OCI-LY7 (cell line): ENCODE data around the gene C20orf96. TPM values are rescaled to one million over a fixed set of nuclear protein-coding genes. Genes with fewer than 3 reads are reported as not detected.
A peak's percentile ranks its signal among the peaks of the same experiment; 100 is the strongest.

Experiments
- BruUV-seq: library from RNA; stranded (reverse); fragments of 400-500 nt; replicated peaks from 2 replicates; lab custom pipeline; 2021; lab: Mats Ljungman, UMichigan
- CTCF ChIA-PET: fragments of 300-600 bp; sonication (Branson Sonifier 250); formaldehyde crosslinking; loops from one replicate; lab custom pipeline; 2022; ENCODE audit warnings: antibody characterized with exemption; ENCODE audit not compliant: unreplicated experiment; lab: Charles Lee
- POLR2A ChIA-PET: fragments of 300-600 bp; sonication (Branson Sonifier 250); formaldehyde crosslinking; loops from one replicate; lab custom pipeline; 2022; ENCODE audit warnings: antibody characterized with exemption; lab: Charles Lee
- DNase-seq: peaks from one replicate; pipeline ENCODE4 v3.0.0-alpha.2; 2015; ENCODE audit warnings: low spot score
- H2AFZ ChIP-seq: fragments of 200-600 bp; sonication (generic), shearing (Covaris generic); 2 replicates; pipeline ENCODE4 v1.6.1; 2014; ENCODE audit warnings: mild to moderate bottlenecking, antibody characterized with exemption, low read length, moderate library complexity
- H3K27ac ChIP-seq: fragments of 200-600 bp; sonication (generic); 2 replicates; pipeline ENCODE4 v1.5.1; 2014; ENCODE audit warnings: mixed run types, low read depth, mild to moderate bottlenecking, moderate library complexity, low read length, inconsistent platforms; ENCODE audit not compliant: poor library complexity, severe bottlenecking
- H3K36me3 ChIP-seq: fragments of 200-600 bp; sonication (generic); 2 replicates; pipeline ENCODE4 v1.6.1; 2014; ENCODE audit warnings: mild to moderate bottlenecking, antibody characterized with exemption, low read length, moderate library complexity, mixed read lengths; ENCODE audit not compliant: insufficient read depth
- H3K4me1 ChIP-seq: fragments of 200-600 bp; sonication (generic); 2 replicates; pipeline ENCODE4 v1.5.1; 2014; ENCODE audit warnings: mild to moderate bottlenecking, low read length; ENCODE audit not compliant: insufficient read depth, poor library complexity, severe bottlenecking
- H3K4me2 ChIP-seq: fragments of 200-600 bp; sonication (generic); 2 replicates; pipeline ENCODE4 v1.6.1; 2014; ENCODE audit warnings: mild to moderate bottlenecking, low read length
- H3K4me3 ChIP-seq: fragments of 200-600 bp; sonication (generic); 2 replicates; pipeline ENCODE4 v1.5.1; 2014; ENCODE audit warnings: mild to moderate bottlenecking, low read depth, low read length; ENCODE audit not compliant: poor library complexity, severe bottlenecking
- H3K79me2 ChIP-seq: fragments of 200-600 bp; sonication (generic); 2 replicates; pipeline ENCODE4 v1.6.1; 2016; ENCODE audit warnings: low read depth, mild to moderate bottlenecking, low read length, moderate library complexity, mixed read lengths; ENCODE audit not compliant: insufficient read depth
- H3K9me2 ChIP-seq: fragments of 200-600 bp; sonication (generic); 2 replicates; pipeline ENCODE4 v1.6.1; 2016; ENCODE audit warnings: mild to moderate bottlenecking, low read length, mixed read lengths; ENCODE audit not compliant: insufficient read depth
- H3K9me3 ChIP-seq: fragments of 200-600 bp; sonication (generic); 2 replicates; pipeline ENCODE4 v1.6.1; 2014; ENCODE audit warnings: mild to moderate bottlenecking, mixed run types, low read length, mixed read lengths
- H4K20me1 ChIP-seq: fragments of 200-600 bp; sonication (generic); 2 replicates; pipeline ENCODE4 v1.6.1; 2014; ENCODE audit warnings: mild to moderate bottlenecking, antibody characterized with exemption, low read length, moderate library complexity, mixed read lengths; ENCODE audit not compliant: insufficient read depth
- EZH2phosphoT487 ChIP-seq: fragments of 200-600 bp; sonication (generic); IDR thresholded peaks from 2 replicates; pipeline ENCODE4 v1.6.1; 2018; ENCODE audit warnings: low read depth, borderline replicate concordance, mild to moderate bottlenecking, mixed run types, antibody characterized with exemption, low read length, moderate library complexity, mixed read lengths
- intact Hi-C: fragments of 100-400 bp; cut with micrococcal nuclease; formaldehyde crosslinking; loops from one replicate; pipeline ENCODE4 v1.10.0; 2022; ENCODE audit not compliant: unreplicated experiment
- total RNA-seq, 2 experiments: library from RNA; depleted of rRNA in 1 of 2; stranded (reverse); fragments of >200 nt in 1 of 2; shearing (Covaris generic) in 1 of 2; gene quantifications; 2 replicates each; pipeline ENCODE4 v1.2.3, GENCODE V29; 2014 to 2022
- TF ChIP-seq, protein P1 (sequence below): fragments of 200-600 bp; sonication (generic); conservative IDR thresholded peaks from 2 replicates; pipeline ENCODE4 v1.5.1; 2014; ENCODE audit warnings: mild to moderate bottlenecking, antibody characterized with exemption, low read length, moderate library complexity, mixed read lengths

Gene C20orf96
- total RNA-seq, 2 experiments from 2014 or later, result 2.6 to 13.1 TPM

GRCh38 chr20:277496-277781 lies 13.1 kb downstream of the C20orf96 start:
- Histone ChIP-seq H3K4me2 (no peak overlapping the region), H3K79me2 (no peaks in the 10 kb centered on the region), H3K9me3 (no peaks in the 10 kb centered on the region), H3K9me2 (no peaks in the 10 kb centered on the region), H3K4me1 (no peaks in the 10 kb centered on the region), H3K4me3 (no peak overlapping the region), H3K36me3 (peaks cover 11% of the 10 kb centered on the region; the same call in 1 of the 2 replicates), H2AFZ (no peak overlapping the region), H4K20me1 (no peaks in the 10 kb centered on the region), H3K27ac (no peak overlapping the region)
- no peak for DNase-seq
- ChIA-PET POLR2A (no interaction called here), CTCF (no interaction called here)
- no TSS peak for BruUV-seq
- no peak for TF ChIP-seq EZH2phosphoT487
- TF ChIP-seq, protein P1, sequence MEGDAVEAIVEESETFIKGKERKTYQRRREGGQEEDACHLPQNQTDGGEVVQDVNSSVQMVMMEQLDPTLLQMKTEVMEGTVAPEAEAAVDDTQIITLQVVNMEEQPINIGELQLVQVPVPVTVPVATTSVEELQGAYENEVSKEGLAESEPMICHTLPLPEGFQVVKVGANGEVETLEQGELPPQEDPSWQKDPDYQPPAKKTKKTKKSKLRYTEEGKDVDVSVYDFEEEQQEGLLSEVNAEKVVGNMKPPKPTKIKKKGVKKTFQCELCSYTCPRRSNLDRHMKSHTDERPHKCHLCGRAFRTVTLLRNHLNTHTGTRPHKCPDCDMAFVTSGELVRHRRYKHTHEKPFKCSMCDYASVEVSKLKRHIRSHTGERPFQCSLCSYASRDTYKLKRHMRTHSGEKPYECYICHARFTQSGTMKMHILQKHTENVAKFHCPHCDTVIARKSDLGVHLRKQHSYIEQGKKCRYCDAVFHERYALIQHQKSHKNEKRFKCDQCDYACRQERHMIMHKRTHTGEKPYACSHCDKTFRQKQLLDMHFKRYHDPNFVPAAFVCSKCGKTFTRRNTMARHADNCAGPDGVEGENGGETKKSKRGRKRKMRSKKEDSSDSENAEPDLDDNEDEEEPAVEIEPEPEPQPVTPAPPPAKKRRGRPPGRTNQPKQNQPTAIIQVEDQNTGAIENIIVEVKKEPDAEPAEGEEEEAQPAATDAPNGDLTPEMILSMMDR, result no peak
- intact Hi-C loops, result no loop called here

GRCh38 chr20:276620-277495 lies 13.7 kb downstream of the C20orf96 start:
- no peaks in the 10 kb centered on the region for H3K4me1 ChIP-seq
- DNase-seq, result no peak
- no peak overlapping the region for H3K27ac ChIP-seq
- POLR2A ChIA-PET, result no interaction called here
- H3K4me3 ChIP-seq, result no peak overlapping the region
- CTCF ChIA-PET, result no interaction called here
- no peak overlapping the region for H2AFZ ChIP-seq
- BruUV-seq, result TSS peak; percentile 62
- peaks cover 11% of the 10 kb centered on the region; the same call in 1 of the 2 replicates for H3K36me3 ChIP-seq
- no peaks in the 10 kb centered on the region for H3K9me3 ChIP-seq
- H4K20me1 ChIP-seq, result no peaks in the 10 kb centered on the region
- intact Hi-C loops, result no loop called here
- no peaks in the 10 kb centered on the region for H3K79me2 ChIP-seq
- no peak overlapping the region for H3K4me2 ChIP-seq
- TF ChIP-seq EZH2phosphoT487, result no peak
- TF ChIP-seq, protein P1, result no peak
- no peaks in the 10 kb centered on the region for H3K9me2 ChIP-seq

DNA sequence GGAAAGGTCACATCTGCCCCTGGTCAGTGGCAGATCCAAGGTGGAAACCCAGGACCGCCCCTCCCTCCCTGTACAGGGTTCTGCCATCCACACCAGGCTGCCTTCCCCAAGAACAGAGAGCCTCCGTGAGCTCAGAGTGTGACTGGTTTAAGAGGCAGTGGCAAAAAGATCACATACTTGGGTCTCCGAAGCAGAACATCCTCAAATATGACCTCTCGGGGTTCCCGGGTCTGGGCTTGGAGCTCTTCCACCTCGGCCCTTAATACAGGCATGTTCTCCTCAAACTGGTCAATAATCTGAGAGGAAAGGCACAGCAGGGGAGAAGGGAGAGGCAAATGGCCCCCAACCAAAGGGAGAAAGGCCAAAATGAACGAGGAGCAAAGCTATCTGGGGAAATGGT lies 14.8 kb downstream of the C20orf96 start:
- Histone ChIP-seq H3K4me1 (no peaks in the 10 kb centered on the region), H3K9me3 (no peaks in the 10 kb centered on the region), H4K20me1 (no peaks in the 10 kb centered on the region), H3K4me2 (no peak overlapping the region), H3K9me2 (no peaks in the 10 kb centered on the region), H3K36me3 (peaks cover 11% of the 10 kb centered on the region; the same call in 1 of the 2 replicates), H2AFZ (no peak overlapping the region), H3K79me2 (no peaks in the 10 kb centered on the region), H3K27ac (no peak overlapping the region), H3K4me3 (no peak overlapping the region)
- CTCF ChIA-PET, result no interaction called here
- DNase-seq, result no peak
- no TSS peak for BruUV-seq
- TF ChIP-seq, protein P1, result no peak
- TF ChIP-seq EZH2phosphoT487, result no peak
- intact Hi-C loops, result no loop called here
- POLR2A ChIA-PET, result no interaction called here
